Gastroesophageal sphincter (tissue), 3 donors: Measurements from ENCODE around the gene TM9SF1.

Experiments used
- CTCF ChIP-seq, 4 experiments: fragments of 200-600 bp in 2 of 4; fragments of 450-650 bp in 2 of 4; sonication (generic) in 1 of 4; IDR thresholded peaks; one replicate each; pipeline ENCODE4 v1.5.1; 2017 to 2019; ENCODE audit warnings: antibody characterized with exemption in 4 of 4, mild to moderate bottlenecking in 2 of 4, moderate library complexity in 2 of 4
- EP300 ChIP-seq: sonication (generic); formaldehyde crosslinking; IDR thresholded peaks from one replicate; pipeline ENCODE4 v1.6.1; 2017; ENCODE audit warnings: antibody characterized with exemption, mild to moderate bottlenecking

DNA sequence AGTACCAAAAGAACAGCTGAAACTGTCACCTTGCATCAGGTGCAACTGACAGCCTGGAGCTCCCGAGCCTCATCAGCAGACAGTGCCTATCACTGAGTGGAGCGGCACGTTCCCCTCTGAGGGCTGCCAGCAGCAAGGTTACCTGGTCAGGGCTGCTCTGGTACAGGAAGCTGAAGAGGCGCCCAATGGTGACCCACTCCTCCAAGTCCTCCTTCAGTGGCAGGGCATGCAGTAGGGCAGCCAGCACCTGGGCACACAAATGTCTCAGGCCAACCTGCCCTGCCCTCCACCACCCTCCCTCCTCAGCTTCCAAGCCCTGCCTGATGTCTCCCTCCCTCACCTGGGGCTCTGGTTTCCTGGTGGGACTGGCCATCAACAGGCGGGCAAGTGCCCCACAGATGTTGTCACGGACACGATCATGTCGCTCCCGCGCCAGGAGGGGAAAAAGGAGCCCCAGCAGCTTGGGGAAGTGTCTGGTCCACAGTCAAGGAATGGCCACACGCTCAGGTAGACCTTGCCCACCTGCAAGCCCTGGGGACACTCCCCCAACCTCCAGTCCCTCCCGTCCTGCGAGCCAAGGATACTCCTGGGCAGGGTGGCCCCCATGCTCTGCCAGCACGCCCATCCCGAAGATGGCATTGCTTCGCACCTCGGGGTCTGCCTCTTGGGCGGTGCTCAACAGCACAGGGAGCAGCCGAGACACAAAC lies 13.7 kb downstream of the TM9SF1 start:
- TF ChIP-seq CTCF (IDR thresholded peaks at IDR 0.05) (no peak), EP300 (no peak)
